CD4-positive, CD25-positive, alpha-beta regulatory T cell (primary cell): ENCODE data around the gene LMBRD2. TPM values are rescaled to one million over a fixed set of nuclear protein-coding genes. Genes with fewer than 3 reads are reported as not detected.

Experiments
- ATAC-seq, 2 donors: fragments of 150-1000 bp; cut with Tn5 transposase; one replicate each; pipeline ENCODE4 v1.10.0; 2021; ENCODE audit warnings: low read depth in 2 of 2, moderate number of reproducible peaks in 2 of 2, moderate library complexity in 1 of 2
- DNase-seq, 3 donors: peaks; one replicate each; pipeline versions ENCODE4 v3.0.0 to v3.0.0-alpha.2; 2012 to 2022; ENCODE audit warnings: mixed read lengths in 1 of 3
- H3K27ac ChIP-seq: one replicate; pipeline ENCODE4 v1.7.0; 2013; ENCODE audit warnings: mild to moderate bottlenecking, low read length; ENCODE audit not compliant: insufficient read depth, poor library complexity, severe bottlenecking
- H3K27me3 ChIP-seq: one replicate; pipeline ENCODE4 v1.7.0; 2013; ENCODE audit warnings: low read length; ENCODE audit not compliant: control insufficient read depth, insufficient read depth
- H3K36me3 ChIP-seq: one replicate; pipeline ENCODE4 v1.7.0; 2013; ENCODE audit warnings: mild to moderate bottlenecking, low read length, moderate library complexity; ENCODE audit not compliant: control insufficient read depth, insufficient read depth
- H3K4me1 ChIP-seq: 2 replicates; pipeline ENCODE4 v1.7.0; 2013; ENCODE audit warnings: mild to moderate bottlenecking, low read length; ENCODE audit not compliant: insufficient read depth, control insufficient read depth, poor library complexity, severe bottlenecking
- H3K4me3 ChIP-seq: one replicate; pipeline ENCODE4 v1.7.0; 2013; ENCODE audit warnings: low read depth, mild to moderate bottlenecking, low read length, moderate library complexity
- H3K9me3 ChIP-seq, 2 experiments: 1 replicate in 1 of 2; 2 replicates in 1 of 2; pipeline ENCODE4 v1.7.0; 2013; ENCODE audit warnings: low read length in 2 of 2, mild to moderate bottlenecking in 1 of 2, moderate library complexity in 1 of 2; ENCODE audit not compliant: control insufficient read depth in 2 of 2
- H3K27ac Mint-ChIP-seq, 3 donors: one replicate each; pipeline ENCODE4 v1.8.0; 2020 to 2022; ENCODE audit warnings: mild to moderate bottlenecking in 3 of 3, mixed read lengths in 3 of 3, moderate library complexity in 2 of 3
- H3K27me3 Mint-ChIP-seq: one replicate; pipeline ENCODE4 v1.8.0; 2022; ENCODE audit warnings: mild to moderate bottlenecking, mixed read lengths
- H3K36me3 Mint-ChIP-seq: one replicate; pipeline ENCODE4 v1.8.0; 2020; ENCODE audit warnings: mixed read lengths
- H3K4me1 Mint-ChIP-seq, 4 donors: one replicate each; pipeline ENCODE4 v1.8.0; 2020 to 2022; ENCODE audit warnings: mixed read lengths in 4 of 4, mild to moderate bottlenecking in 1 of 4
- H3K4me3 Mint-ChIP-seq, 4 donors: one replicate each; pipeline ENCODE4 v1.8.0; 2020 to 2022; ENCODE audit warnings: mild to moderate bottlenecking in 4 of 4, mixed read lengths in 4 of 4, moderate library complexity in 3 of 4
- H3K9me3 Mint-ChIP-seq, 7 donors: one replicate each; pipeline ENCODE4 v1.8.0; 2020 to 2022; ENCODE audit warnings: mixed read lengths in 7 of 7, mild to moderate bottlenecking in 3 of 7, moderate library complexity in 2 of 7
- polyA plus RNA-seq, 4 donors: library from polyadenylated mRNA; unstranded; fragments of 300-500 nt; fragmentation: Illumina TruSeq; gene quantifications; one replicate each; pipeline ENCODE4 v1.2.3, GENCODE V29; 2021
- total RNA-seq: library from RNA; stranded (reverse); gene quantifications from one replicate; pipeline ENCODE4 v1.2.3, GENCODE V29; 2022

Gene LMBRD2
- total and polyA plus RNA-seq, 5 donors from 2014 or later: 2.5 to 11.0 (median 4.6) TPM

DNA sequence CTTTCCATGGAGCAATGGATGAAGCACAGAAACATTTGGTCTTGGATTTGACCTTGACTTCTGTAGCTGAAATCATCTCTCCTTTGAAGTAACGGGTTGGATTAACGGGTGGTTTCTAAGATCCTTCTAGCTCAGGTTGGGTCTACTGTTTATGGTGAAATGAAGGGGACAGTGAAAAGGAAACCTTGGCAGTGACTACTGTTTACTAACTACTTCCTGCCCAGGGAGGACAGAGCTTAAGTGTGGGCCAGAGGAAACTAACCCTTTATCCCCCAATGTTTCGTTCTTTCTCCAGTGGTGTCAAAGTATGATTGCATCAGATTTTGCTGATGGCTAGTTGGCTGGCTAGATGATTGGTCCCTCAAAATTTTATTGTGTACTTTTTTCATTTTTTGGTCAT, 22.4 kb upstream of the LMBRD2 start:
- Histone ChIP-seq H3K4me3 (no peak overlapping the region), H3K27me3 (no peaks in the 10 kb centered on the region), H3K36me3 (peaks cover 76% of the 10 kb centered on the region), H3K4me1 (no peaks in the 10 kb centered on the region), H3K27ac (no peak overlapping the region), H3K9me3 (no peaks in the 10 kb centered on the region)
- no peaks in the 10 kb centered on the region for H3K9me3 Mint-ChIP-seq
- peaks cover 58% of the 10 kb centered on the region for H3K36me3 Mint-ChIP-seq
- no peak overlapping the region for H3K4me3 Mint-ChIP-seq
- no peak for DNase-seq
- ATAC-seq: no peak
- no peaks in the 10 kb centered on the region for H3K27me3 Mint-ChIP-seq
- H3K27ac Mint-ChIP-seq: peak overlapping the region in 1 of 3 donors; percentile 32
- H3K4me1 Mint-ChIP-seq: peaks cover 8 to 23% (median 14%) of the 10 kb centered on the region in 4 donors

DNA sequence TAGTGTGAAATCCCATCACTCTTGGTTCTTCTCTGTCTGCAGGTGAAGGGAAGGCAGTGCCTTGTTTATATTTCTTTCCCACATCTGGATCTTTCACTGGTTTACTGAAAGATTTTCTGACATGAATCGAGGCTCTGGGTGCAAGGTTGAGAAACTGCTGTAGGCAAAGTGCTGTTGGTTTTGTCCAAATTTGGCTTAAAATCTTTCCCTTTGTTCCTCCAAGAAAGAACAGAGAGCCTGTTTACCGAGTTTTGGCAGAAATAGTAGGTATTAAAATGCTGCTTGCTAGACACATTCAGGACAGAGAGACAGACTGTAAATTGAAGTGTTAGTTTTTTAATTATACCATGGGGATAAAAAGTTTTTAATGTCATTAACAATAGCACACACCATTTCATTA, 21.7 kb upstream of the LMBRD2 start:
- Histone ChIP-seq H3K4me3 (no peak overlapping the region), H3K36me3 (peaks cover 71% of the 10 kb centered on the region), H3K27ac (no peak overlapping the region), H3K4me1 (peaks cover 6% of the 10 kb centered on the region), H3K27me3 (no peaks in the 10 kb centered on the region), H3K9me3 (no peaks in the 10 kb centered on the region)
- H3K27ac Mint-ChIP-seq: no peak overlapping the region
- ATAC-seq (no peak), DNase-seq (no peak)
- H3K27me3 Mint-ChIP-seq: no peaks in the 10 kb centered on the region
- no peaks in the 10 kb centered on the region for H3K9me3 Mint-ChIP-seq
- no peak overlapping the region for H3K4me3 Mint-ChIP-seq
- peaks cover 12 to 30% (median 20%) of the 10 kb centered on the region in 4 donors for H3K4me1 Mint-ChIP-seq
- peaks cover 55% of the 10 kb centered on the region for H3K36me3 Mint-ChIP-seq

DNA sequence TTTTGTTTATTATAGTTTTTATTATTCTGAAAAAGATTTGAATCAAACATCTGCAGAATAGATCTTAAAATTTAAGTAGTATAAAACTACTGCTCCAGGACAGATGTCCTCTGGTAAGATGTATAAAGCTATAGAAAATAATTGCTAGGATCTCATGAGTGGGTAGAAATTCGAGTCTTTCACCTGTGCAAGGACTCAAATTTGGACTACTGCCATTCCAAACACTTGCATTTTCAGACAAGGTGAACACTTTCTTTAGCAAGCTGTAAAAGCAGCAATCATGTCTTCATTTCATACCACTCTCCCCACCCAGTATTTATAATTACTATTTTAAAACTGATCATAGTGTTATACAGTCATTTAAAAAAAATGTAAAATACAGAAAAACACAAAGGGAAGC, 20.9 kb upstream of the LMBRD2 start:
- H3K4me1 Mint-ChIP-seq: peaks cover 19 to 36% (median 23%) of the 10 kb centered on the region in 4 donors
- DNase-seq: no peak
- ATAC-seq: no peak
- no peaks in the 10 kb centered on the region for H3K9me3 ChIP-seq
- no peaks in the 10 kb centered on the region for H3K9me3 Mint-ChIP-seq
- H3K36me3 ChIP-seq: peaks cover 64% of the 10 kb centered on the region
- H3K4me3 Mint-ChIP-seq: no peak overlapping the region
- H3K27me3 Mint-ChIP-seq: no peaks in the 10 kb centered on the region
- no peak overlapping the region for H3K4me3 ChIP-seq
- no peak overlapping the region for H3K27ac ChIP-seq
- no peak overlapping the region for H3K27ac Mint-ChIP-seq
- peaks cover 12% of the 10 kb centered on the region for H3K4me1 ChIP-seq
- no peaks in the 10 kb centered on the region for H3K27me3 ChIP-seq
- H3K36me3 Mint-ChIP-seq: peaks cover 57% of the 10 kb centered on the region

DNA sequence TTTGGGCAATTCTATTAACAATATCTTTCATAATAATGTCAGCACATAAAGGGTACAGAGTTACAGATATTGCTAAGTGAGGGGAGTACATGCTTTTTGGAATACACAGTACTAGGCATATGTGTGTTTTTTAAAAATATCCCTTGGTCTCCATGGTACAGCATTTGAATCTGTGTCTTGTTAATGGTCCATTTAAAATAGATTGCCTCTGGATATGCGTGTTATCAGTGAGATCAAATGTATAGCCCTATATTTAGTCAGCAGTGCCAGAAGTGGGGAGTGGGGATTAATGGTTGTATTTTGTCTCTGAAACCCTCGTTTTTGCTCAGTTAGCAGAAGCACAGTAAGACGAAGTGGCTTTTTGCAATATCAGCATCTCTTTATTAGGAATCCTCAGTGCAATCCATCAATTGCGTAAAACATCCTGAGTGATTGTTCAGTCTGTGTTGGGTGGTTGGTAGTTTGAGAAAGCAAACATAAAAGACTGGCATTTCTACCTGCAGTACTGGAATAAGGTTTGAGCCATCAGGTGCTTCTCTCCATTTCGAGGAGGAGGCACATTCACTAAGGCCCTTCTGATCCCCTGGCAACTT, 19.2 kb upstream of the LMBRD2 start:
- H3K4me3 Mint-ChIP-seq: no peak overlapping the region

DNA sequence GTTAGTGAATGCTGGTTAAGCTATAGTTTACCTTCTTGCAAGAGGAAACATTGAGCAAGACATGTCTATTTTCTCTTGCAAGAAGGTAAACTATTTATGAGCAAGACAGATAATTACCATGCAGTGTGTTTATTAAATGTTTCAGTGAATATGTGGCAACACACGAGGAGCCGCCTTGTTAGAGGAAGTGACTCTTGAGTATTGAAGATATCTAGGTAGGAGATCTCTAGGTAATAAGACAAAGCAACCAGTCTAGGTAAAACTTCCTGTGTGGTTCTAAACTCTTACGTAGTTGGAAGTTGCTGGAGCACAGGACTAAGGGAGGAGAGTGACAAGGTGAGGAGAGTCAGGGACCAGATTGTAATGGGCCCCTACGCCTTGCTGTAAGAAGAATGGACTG, 17.1 kb upstream of the LMBRD2 start:
- peak; percentile 73 to 88 for ATAC-seq
- H3K4me3 Mint-ChIP-seq: peak overlapping the region in 2 of 4 donors; percentile 6 to 37
- peak overlapping the region; percentile 34 for H3K27ac ChIP-seq
- H3K4me1 Mint-ChIP-seq: peaks cover 9 to 33% (median 26%) of the 10 kb centered on the region in 4 donors
- peak overlapping the region; percentile 56 for H3K4me3 ChIP-seq
- peaks cover 62% of the 10 kb centered on the region for H3K36me3 ChIP-seq
- peaks cover 12% of the 10 kb centered on the region for H3K4me1 ChIP-seq
- peaks cover 63% of the 10 kb centered on the region for H3K36me3 Mint-ChIP-seq
- no peaks in the 10 kb centered on the region for H3K27me3 ChIP-seq
- no peaks in the 10 kb centered on the region for H3K9me3 Mint-ChIP-seq
- H3K27ac Mint-ChIP-seq: peak overlapping the region; percentile 83 to 91 (median 90)
- H3K9me3 ChIP-seq: no peaks in the 10 kb centered on the region
- DNase-seq: peak in 2 of 3 donors; percentile 41 to 60
- H3K27me3 Mint-ChIP-seq: no peaks in the 10 kb centered on the region

More for the DNA sequence above, 19.2 kb upstream of the LMBRD2 start:
- Histone ChIP-seq H3K4me3 (no peak overlapping the region), H3K36me3 (peaks cover 59% of the 10 kb centered on the region), H3K4me1 (peaks cover 12% of the 10 kb centered on the region), H3K27me3 (no peaks in the 10 kb centered on the region), H3K9me3 (no peaks in the 10 kb centered on the region), H3K27ac (no peak overlapping the region)
- H3K36me3 Mint-ChIP-seq: peaks cover 64% of the 10 kb centered on the region
- H3K4me1 Mint-ChIP-seq: peaks cover 17 to 40% (median 24%) of the 10 kb centered on the region in 4 donors
- no peak overlapping the region for H3K27ac Mint-ChIP-seq
- no peaks in the 10 kb centered on the region for H3K9me3 Mint-ChIP-seq
- DNase-seq (no peak), ATAC-seq (no peak)
- no peaks in the 10 kb centered on the region for H3K27me3 Mint-ChIP-seq

DNA sequence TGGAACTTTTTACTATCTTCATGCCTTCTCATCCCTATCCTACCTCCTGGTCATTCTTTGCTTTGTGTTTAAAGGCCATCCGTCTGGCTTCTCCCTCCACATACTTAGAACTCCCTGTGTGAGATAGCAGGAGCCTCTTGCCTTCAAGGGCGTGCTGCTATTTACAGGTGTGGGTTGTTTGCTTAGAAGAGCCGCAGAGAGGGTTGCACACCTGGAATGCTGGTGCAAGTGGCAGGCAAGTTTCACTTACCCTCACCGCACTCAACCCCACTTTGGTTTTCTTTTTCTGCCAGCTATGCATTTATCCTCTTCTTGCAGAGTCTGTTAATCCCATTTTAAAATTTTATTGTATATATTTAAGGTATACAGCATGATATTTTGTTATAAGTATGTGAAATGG, 12.8 kb upstream of the LMBRD2 start:
- no peaks in the 10 kb centered on the region for H3K9me3 Mint-ChIP-seq
- H3K27ac Mint-ChIP-seq: no peak overlapping the region
- Histone ChIP-seq H3K4me1 (peaks cover 12% of the 10 kb centered on the region), H3K36me3 (peaks cover 54% of the 10 kb centered on the region), H3K27me3 (no peaks in the 10 kb centered on the region), H3K4me3 (no peak overlapping the region), H3K27ac (no peak overlapping the region), H3K9me3 (no peaks in the 10 kb centered on the region)
- peaks cover 26 to 52% (median 38%) of the 10 kb centered on the region in 4 donors for H3K4me1 Mint-ChIP-seq
- no peak overlapping the region for H3K4me3 Mint-ChIP-seq
- ATAC-seq: no peak
- H3K36me3 Mint-ChIP-seq: peaks cover 71% of the 10 kb centered on the region
- no peaks in the 10 kb centered on the region for H3K27me3 Mint-ChIP-seq
- DNase-seq: no peak

DNA sequence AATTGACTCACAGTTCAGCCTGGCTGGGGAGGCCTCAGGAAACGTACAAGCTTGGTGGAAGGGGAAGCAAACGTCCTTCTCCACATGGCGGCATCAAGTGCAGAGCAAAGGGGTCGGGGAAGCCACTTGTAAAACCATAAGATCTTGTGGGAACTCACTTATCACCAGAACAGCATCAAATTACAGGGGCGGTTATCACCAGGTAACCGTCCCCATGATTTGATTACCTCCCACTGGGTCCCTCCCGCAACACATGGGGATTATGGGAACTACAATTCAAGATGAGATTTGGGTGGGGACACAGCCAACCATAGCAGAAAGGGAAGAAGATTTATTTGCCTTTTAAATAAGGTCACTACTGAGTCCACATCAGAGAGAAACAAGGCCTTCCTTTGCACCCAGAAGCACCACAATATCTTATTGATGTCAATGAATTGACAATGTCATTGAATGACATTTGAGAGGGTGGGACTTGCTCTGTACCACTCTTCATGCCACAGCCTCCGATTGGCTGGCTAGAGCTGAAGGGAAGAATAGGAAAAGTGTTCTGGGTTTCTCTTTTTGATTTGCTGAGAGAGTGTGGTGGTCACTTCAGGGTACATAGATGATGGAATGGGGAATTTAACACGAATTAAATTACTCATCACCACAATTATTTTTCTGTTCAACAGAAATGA, 11.3 kb upstream of the LMBRD2 start:
- H3K9me3 ChIP-seq: no peaks in the 10 kb centered on the region

More for the DNA sequence above, 11.3 kb upstream of the LMBRD2 start:
- Mint-ChIP-seq H3K4me1 (peaks cover 21 to 47% (median 33%) of the 10 kb centered on the region in 4 donors), H3K27me3 (no peaks in the 10 kb centered on the region), H3K27ac (peak overlapping the region in 1 of 3 donors; percentile 41), H3K36me3 (peaks cover 73% of the 10 kb centered on the region), H3K9me3 (no peaks in the 10 kb centered on the region), H3K4me3 (no peak overlapping the region)
- DNase-seq (no peak), ATAC-seq (no peak)
- Histone ChIP-seq H3K4me3 (no peak overlapping the region), H3K4me1 (peaks cover 2% of the 10 kb centered on the region), H3K36me3 (peaks cover 63% of the 10 kb centered on the region), H3K27ac (no peak overlapping the region), H3K27me3 (no peaks in the 10 kb centered on the region)
